CD4-positive, alpha-beta T cell treated with Interleukin-6 at 100 ng/mL for 8 hours (primary cell): ENCODE measurements around the gene ABTB2.

Experiments
- DNase-seq: peaks from one replicate; pipeline ENCODE4 v3.0.0-alpha.2; 2020; ENCODE audit warnings: mixed read lengths, low spot score

The ABTB2 gene

DNA sequence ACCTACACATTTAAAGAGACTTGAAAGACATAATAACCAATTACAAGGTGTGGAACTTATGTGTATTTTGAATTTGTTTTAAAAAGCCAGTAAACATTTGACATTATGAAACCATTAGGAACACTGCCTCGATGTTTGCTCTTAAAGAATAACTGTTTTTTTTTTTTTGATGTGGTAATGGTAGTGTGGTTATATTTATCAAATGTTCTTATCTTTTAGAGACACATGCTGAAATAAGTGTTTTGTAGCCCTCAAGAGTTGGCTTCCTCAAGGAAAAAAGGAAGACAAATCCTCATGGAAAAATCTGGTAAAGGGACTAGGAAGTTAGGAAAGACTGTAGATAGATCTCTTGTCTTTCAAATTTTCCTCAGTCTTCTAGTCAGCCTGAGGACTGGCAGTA, 2.2 kb upstream of the ABTB2 start:
- DNase-seq, result no peak

DNA sequence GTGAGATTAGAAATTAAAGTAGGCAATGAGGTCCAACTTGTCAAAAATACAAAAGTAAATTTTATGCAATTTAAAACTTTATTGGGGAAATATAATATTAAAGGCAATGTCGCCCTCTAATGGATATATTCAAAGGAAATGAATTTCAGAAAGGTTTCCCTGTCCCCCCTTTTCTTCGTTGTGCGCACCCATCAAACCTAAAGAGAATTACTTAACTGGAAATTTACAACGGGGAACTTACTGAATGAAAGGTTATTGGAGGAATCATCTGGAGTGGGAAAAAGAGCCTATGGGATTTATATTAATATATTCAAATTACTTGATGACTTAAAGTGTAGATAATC, 1.7 kb upstream of the ABTB2 start:
- DNase-seq, result no peak

DNA sequence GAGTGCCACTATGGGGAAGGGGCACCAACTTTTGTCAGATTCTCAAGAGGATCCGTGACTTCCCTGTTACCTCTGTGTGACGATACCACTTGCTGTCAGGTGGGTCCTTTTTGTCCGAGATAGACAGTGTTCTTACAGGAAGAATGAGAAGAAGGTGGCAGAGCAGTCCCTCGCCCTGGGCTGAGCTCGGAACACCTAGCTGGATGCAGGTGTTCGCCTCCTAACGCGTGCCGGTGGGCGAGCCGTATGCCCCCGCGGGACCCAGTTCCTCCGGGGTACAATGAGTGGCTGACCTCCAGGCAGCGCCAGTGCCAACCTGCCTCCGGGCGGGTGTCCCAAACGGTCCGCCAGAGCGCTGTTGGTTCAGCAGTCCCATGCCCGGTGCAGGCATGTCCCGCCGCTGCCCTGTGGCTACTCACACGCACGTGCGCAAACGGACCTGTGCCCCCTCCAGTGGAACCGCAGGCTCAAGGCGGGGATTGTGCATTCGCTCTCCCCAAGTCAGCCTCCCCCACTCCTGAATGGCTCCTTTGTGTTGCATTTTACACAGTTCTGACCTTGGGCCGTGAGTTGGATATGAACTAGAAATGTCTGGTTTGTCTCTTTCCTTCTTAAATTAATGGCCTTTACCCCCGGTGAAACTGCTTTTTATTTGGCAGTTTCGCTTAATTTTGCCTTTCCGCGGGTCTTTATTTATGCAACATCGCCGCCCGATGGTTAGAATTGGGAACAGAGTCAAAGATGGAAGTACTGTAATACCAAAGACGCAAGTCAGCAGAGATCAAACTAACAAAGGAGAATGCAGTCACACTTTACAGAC, 1.1 kb upstream of the ABTB2 start:
- DNase-seq, result peak; percentile 71

DNA sequence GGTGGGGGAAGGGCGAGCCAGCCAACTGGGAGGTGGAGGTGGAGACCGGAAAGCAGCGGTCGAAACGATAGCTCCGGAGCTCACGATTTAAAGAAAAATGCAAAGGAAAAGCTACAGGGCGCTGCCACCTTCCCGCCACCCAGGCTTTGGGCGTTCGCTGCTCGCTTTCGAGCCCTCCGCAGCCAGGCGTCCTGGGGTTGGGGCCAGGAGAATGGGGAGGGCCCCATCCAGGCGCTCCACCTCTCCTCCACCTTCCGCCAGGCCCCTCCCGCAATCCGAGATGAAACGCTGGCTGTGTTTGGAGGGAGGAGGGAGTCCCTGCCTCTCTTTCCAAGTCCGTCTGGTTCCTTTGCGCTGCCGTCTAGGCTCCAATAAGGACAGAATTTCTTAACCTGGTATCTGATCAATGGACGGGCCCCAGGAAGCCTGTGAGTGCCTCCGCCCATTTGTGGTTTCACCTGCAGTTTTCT, 483 bp upstream of the ABTB2 start:
- DNase-seq, result no peak

DNA sequence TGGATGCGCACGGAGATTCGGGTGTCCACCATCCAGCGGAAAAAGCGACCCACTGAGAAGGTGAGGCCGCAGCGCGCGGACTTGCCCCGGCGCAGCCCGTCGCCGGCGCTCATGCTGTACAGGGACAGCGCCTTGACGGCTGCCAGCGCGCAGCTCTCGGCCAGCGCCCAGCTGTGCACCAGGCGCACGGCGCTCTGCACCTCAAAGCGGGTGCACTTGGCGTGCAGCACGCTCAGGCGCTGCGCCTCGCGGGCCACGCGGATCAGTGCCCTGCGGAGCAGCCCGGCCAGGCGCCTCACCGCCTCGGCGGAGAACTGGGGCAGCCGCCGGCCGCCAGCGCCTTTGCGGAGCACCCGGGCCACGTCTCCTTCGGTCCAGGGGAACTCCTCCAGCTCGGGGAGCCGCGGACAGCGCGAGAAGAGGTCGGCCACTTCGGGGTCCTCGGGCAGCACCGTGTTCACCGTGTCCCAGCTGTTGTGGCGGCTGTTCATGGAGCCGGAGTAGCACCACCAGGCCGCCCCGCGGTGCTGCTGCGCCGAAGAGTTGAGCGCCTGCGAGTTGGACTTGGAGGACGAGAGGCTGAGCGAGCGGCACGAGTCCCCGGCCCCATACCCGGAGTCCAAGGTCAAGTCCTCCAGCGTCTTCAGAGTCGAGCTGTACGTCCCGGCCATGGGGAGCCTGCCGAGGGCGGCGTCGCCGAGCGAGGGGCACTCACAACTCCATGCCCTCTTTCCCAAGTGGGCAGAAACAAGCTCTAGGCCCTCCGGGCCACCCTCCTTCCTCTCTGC, 703 bp downstream of the ABTB2 start:
- DNase-seq, result peak; percentile 23

DNA sequence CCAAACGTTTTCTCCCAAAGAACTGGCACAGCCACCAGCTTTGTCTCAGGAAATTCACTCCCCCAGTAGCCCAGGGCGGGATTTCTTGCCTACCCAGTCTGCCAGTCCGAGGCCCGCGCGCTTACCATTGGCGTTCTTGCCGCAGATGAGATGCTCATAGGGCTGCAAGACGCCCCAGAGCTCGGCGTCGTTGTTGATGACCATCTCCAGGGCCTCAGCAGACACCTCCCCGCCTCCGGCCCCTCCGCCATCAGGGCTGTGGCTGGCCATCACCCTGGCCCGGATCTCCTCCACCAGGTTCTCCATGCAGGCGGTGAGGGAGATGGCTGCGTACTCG, 1.3 kb downstream of the ABTB2 start:
- no peak for DNase-seq

DNA sequence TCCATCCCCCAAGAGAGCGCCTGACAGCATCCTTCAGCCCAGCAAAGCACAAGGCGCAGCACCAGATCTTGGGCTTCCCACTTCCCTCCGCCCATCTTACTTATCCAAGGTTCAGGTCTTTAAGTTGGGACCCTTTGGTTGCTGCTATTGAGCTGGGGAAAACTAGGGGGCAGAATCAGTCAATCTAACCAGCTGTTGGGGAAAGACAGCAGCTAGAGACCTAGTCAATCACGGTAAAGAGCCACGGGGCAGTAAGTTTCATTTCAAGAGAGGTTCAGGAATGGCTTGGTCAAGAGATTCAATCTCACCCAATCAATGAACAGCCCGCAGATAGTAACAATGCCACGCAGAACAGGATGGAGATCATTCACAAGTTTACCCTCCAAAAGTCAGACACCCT, 1.7 kb downstream of the ABTB2 start:
- no peak for DNase-seq

DNA sequence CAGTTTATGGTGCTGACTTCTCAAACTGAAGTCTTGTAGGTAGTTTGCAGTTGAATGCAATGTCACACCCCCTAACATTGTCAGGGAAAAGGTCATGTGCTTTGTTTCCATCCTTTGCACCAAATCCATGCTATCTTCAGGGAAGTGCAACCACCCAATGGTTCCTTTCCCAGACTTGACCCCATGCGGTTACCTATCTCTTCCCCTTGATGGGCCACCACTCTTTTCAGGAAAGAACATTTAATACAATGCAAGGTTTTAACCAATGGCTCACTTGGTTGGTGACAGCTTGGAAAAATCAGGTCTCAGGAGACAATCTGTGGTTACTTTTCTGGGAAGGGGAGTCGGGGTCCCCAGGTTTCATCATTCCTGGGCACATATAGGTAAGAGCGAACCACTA, 2.1 kb downstream of the ABTB2 start:
- DNase-seq, result no peak

DNA sequence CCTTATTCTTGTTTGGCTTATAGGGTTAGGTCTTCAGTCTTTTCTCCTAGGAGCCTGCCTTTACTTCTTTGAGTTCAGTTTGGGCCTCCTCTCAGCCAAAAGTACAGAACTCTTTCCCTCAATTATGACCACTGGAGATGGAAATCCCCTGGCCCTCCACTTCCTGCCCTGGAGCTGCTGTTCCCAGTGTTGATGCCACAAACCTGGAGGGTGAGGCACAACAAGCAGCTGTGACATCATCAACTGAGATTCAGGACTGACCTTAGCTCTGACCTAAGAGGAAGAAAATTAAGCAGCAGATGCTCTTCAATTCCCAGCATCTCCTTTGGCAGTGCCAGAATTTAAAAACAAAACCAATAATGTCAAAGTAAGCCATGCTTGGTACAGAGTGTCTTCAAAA, 3.0 kb downstream of the ABTB2 start:
- DNase-seq, result no peak

DNA sequence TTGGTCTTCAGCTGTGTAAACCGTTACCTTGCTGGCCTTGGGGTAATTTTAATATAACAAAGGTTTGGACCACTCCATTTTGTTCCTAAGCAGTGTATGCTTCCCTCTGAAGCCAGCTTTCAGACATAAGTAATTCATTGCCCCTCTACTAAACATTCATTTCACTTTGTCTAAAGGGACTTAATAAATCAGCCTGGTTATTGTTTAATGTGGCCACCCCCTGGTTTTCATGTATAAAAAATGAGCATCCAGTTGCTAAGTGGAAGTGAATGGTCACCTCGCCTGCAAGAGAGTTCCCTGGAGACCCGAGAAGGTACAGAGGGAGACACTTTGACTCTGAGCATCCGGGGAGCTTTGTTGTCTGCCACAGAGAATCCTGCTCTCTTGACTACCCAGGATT, 3.9 kb downstream of the ABTB2 start:
- DNase-seq, result no peak

DNA sequence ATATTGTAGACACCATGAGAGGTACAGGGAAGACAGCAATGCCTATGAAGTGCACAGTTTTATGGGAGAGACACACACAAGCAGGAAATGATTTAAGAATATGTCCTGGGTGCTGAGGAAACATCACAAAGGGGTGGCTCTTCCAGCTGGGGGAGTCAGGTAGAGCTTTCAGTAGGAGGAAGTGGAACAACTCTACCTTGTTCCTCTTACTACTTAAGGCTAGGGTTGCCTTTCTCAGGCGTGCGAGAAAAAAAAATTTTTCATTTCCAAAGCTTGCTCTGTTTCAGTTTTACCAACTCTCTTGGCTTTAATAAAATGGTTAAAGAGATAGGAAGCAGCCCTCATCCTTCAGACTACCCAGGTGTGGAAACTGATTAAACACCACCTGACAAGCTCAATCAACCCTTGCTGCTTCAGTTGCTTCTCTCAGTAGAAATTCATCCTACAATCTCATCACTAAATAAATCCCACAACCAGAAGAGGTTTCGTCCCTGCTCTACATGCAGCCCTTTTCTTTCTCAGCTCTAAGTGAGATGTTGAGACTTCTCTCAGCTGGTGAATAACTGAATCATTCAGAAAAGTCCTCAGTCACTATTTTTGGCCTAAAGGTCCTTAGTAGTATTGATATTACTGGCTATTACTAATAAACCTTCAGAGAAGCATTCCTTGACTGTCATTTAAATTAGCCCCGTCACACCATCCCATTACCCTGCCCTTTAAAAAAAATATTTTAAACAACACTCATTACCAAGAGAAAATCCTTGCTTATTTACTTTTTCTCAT, 5.9 kb downstream of the ABTB2 start:
- no peak for DNase-seq

DNA sequence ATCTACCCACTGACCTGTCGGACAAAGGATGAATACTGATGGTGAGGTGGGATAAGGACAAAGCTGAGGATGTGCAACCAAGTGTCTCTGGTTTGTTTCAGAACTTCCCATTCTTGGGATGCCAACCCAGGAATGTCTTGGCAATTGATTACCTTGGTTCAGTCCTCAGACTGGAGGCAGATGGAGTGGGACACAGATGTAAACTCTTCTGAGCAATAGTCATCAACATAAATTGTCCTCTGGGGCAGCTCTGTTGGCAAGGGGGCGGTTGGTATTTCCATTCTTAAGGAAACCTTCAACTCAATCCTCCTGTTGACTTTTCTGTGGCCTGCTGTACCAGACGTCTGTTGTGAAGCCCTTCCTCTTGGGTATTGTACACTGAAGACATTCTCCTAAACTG, 6.8 kb downstream of the ABTB2 start:
- no peak for DNase-seq

DNA sequence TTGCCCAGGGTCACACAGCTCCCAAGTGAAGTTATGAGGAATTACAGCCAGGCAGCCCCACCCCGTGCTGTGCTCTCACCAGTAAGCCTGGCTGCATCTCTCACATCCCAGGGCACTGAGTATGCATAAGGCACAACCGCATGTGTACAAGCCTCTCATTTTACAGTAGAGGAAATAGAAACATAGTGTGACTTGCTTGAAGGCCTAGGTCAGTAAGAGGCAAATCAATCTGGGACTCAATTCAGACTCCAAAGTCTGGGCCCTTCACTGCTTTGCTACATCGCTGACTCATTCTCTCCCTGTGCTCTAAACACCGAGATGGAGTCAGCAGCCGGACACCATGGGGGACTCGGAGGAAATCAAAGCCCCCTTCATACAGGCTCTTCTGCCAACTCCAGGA, 7.9 kb downstream of the ABTB2 start:
- DNase-seq, result no peak

DNA sequence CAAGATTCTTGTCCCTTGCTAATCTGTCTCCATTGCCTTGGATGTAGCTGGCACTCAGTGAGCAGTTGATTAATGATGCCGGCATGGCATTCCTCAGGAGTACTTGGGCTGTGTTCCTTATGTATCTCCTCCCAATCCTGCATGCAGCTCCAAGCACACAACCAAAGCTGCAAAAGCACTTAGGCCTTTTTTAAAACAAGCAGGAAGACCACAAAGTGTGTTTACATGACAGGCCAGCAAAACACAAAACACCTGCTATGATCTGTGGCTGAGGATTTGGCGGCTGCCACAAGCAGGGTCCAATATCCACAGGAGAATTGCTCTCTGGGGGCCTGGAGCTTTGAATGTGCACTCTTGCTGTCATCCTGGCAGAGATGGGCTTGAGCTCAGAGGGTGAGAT, 8.9 kb downstream of the ABTB2 start:
- no peak for DNase-seq

DNA sequence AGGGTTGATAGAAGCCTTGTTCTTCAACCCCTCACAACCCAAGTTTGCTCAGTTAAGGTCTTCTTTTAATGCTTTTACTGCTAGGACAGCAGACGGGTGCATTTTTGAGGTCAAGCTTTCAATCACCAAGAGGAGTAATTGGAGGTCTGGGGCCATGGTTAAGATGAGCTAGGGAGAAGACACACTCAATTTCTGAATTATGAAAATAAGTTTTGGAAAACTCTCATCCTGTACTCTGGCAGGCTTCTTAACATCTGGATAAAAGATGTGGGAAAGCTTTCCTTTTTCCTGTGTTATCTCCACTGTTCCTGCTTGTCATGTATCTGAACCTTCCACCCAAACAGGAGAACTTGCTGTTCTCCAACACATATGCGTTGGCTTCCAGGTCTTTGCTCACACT, 9.7 kb downstream of the ABTB2 start:
- DNase-seq, result no peak

DNA sequence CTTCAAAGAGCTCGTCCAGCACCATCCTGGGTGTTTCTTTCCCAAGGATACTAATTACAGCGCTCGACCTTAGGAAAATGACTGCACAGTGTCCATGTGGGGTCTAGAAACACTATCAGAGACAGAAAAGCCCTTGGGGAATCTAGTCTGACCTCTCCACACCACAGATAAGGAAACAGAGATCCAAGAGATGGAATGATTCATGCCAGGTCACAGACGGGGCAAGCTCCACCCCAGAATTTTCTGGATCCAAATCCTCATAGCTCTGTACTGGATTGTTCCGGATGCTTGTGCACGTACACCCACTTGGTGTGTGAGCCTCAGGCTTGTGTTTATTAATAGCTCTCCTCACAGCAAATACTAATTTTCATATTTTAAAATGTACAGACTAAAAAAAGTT, 11.3 kb downstream of the ABTB2 start:
- no peak for DNase-seq

DNA sequence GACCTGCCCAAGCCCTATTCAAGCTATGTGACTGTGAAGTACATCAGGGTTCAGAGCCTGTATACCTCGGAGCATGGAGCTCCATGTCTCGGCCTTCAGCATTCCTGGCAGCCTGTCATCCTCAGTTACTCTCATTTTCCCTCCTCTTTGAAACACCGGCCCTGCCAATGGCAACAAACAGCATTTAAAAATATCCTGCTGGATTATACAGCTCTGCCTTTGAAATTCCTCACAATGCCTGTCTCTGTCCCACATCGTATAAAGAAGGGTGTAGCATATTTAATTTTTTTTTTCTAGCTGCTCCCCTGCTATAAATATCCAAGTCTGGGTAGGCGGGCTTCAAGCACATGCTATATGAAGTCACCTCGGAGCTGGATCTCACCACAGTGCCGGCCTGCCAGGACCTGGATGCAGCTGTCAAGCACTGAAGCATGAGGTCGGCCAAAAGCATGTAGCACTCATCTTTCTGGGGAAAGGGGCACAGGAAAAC, 11.8 kb downstream of the ABTB2 start:
- no peak for DNase-seq

DNA sequence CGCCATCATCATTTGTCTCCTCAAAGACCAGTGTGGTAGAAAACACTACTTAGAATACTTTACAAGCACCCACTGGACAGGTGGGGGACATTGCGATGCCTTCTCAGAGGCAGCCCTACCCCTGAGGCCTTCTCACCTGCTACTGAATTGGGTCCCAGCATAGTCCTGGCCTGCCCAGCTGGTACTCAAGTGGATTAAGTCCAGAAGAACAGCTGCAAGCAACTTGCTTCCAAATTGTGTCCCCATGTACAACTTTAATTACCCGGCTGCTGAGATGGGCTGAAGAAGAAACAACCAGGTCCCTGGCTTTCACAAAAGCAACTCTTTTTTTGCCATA, 12.3 kb downstream of the ABTB2 start:
- DNase-seq, result no peak

DNA sequence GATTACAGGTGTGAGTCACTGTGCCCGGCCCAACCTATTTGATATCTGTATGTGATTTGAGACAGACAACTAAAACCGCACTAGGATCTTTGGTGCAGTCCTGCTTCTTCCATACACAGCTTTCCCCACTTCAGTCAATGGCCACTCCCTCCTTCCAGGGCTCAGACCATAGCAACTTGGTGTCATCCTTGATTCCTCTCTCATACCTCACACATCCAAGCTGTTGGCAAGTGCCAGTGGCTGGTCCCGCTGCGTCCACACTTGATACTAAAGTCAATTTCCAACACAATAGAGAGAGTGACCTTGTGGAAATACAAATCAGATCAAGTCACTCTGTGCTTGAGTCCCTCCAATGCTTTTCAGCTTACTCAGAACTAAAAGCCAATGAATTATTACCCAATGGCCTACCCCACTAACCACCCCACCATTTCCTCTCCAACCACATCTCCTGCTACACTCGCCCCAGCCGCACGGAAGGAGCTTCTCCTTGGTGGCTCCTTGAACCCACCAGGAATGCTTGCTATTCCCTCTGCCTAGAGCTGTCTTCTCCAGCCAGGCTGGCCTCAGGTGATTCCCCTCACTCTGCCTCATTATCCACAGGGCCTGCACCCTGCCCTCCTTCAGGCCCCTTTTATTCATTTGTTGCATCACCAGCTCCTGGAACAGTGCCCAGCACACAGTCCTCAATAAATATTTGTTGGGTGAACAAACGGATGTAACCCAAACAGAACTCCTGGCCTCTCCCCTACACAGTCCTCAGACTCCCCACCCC, 12.9 kb downstream of the ABTB2 start:
- no peak for DNase-seq

DNA sequence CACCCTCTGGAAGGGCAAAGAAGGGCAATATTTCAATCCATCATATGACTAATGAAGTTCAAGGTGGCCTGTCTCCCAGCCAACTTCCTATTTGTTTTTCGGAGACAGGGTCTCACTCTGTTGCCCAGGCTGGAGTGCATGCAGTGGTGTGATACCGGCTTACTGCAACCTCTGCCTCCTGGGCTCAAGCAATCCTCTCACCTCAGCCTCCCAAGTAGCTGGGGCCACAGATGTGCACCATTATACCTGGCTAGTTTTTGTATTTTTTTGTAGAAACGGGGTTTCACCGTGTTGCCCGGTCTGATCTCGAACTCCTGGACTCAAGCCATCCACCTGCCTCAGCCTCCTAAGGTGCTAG, 13.4 kb downstream of the ABTB2 start:
- DNase-seq, result no peak

DNA sequence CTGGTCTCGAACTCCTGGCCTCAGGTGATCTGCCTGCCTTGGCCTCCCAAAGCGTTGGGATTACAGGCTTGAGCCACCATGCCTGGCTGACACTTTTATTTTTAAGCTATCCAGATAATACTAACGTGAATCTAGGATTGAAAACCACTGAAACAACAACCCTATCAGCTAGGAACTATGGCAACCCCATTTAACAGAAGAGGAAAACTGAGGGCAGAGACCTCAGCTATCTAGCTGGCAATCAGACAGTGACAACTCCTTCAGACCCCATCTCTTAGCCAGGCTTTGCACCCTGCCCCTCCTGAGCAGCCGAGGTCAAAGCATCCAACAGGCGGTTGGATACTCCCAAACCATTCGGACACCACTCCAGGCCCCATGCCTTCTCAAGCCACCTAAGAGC, 14.1 kb downstream of the ABTB2 start:
- DNase-seq, result no peak

DNA sequence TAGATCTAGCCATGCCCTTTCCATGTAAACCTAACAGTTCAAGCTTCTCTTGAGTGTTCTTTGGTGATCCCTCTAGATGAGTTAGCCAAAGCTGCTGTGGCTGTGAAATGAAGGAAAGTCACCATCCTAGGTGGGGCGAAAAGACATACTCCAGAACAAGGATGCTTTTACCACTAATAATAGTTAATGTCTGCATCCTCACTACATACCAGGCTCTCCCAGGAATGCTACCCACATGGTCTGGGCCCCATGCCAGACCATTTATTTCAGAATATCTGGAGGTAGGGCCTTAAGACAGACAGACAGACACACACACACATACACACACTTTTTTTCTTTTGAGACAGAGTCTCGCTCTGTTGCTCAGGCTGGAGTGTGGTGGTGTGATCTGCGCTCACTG, 14.7 kb downstream of the ABTB2 start:
- DNase-seq, result no peak
